ENCODE measurements around the gene NHLRC4. TPM values are rescaled to one million over a fixed set of nuclear protein-coding genes. Genes with fewer than 3 reads are reported as not detected.

The NHLRC4 gene
- total and polyA plus RNA-seq, 9 of the 15 experiments (the other 6 are each of a cell fraction or from before 2014, with no cell fraction given): 0.24 to 3.7 (median 1.3) TPM; not detected in 2

GRCh38 chr16:567373-568256 lies 810 bp downstream of the NHLRC4 start (continued):
- TF ChIP-seq ELK3 (CRISPR knock-in tag; IDR thresholded peaks at IDR 0.05) (no peak), PCBP2 (IDR thresholded peaks at IDR 0.05; ENCODE audit: low read depth, low read length, poor library complexity, severe bottlenecking) (no peak), ZNF395 (CRISPR knock-in tag; IDR thresholded peaks at IDR 0.05) (peak; percentile 69; the same call in 1 of the 2 replicates), ZNF282 (CRISPR knock-in tag; IDR thresholded peaks at IDR 0.05) (no peak), MYC (IDR thresholded peaks at IDR 0.05; ENCODE audit: low read depth, low read length) (peak; percentile 7; the same call in 1 of the 2 replicates), MYC (CRISPR knock-in tag; IDR thresholded peaks at IDR 0.05; ENCODE audit: borderline replicate concordance, low read depth) (no peak), TRIM28 (IDR thresholded peaks at IDR 0.05) (no peak), U2AF2 (optimal IDR thresholded peaks at IDR 0.05; ENCODE audit: low read depth, low read length) (no peak), GATAD2B (IDR thresholded peaks at IDR 0.05; ENCODE audit: borderline replicate concordance) (no peak), STAT5A (IDR thresholded peaks at IDR 0.05; ENCODE audit: borderline replicate concordance, low read length) (no peak), POLR2H (tag; IDR thresholded peaks at IDR 0.05; ENCODE audit: low read depth) (no peak), ZNF41 (CRISPR knock-in tag; conservative IDR thresholded peaks at IDR 0.05) (no peak), ZBTB11 (CRISPR knock-in tag; IDR thresholded peaks at IDR 0.05) (0 out of 6 replicates have a peak, but pooled peaks of 2 of the 3 experiments have one; percentile 3 to 24), ZBTB9 (CRISPR knock-in tag; IDR thresholded peaks at IDR 0.05) (no peak), CTCFL (IDR thresholded peaks at IDR 0.05; ENCODE audit: borderline replicate concordance, insufficient read depth, low read depth, low read length, poor library complexity, severe bottlenecking) (no peak), ZNF146 (CRISPR knock-in tag; IDR thresholded peaks at IDR 0.05; ENCODE audit: unreplicated experiment) (no peak)
